Activated CD4-positive, alpha-beta T cell treated with anti-CD3 and anti-CD28 coated beads, Interleukin-2, Interleukin-6, amounts not matched to agents 100 ng/mL and 50 ng/mL, durations not matched to agents 16 hours and 8 hours (primary cell): ENCODE results near the gene EIF5A.

Experiments
- DNase-seq: peaks from one replicate; pipeline ENCODE4 v3.0.0-alpha.2; 2020

Gene EIF5A

DNA sequence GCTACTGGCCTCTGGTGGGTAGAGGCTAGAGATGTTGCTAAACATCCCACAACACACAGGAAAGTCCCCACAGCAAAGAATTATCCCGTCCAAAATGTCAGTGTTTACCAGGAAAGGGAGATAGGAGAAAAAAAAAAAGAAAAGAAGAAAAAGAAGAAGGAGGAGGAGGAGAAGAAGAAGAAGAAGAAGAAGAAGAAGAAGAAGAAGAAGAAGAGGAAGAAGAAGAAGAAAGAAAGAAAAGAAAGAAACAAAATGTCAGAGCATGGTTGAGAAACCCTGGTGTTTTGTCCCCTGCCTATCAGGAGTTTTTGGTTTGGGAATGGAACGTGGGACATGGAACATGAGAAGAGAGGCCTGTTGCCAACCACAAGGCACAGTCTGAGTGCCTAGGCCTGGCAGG lies 50.0 kb downstream of the EIF5A start:
- DNase-seq = no peak

DNA sequence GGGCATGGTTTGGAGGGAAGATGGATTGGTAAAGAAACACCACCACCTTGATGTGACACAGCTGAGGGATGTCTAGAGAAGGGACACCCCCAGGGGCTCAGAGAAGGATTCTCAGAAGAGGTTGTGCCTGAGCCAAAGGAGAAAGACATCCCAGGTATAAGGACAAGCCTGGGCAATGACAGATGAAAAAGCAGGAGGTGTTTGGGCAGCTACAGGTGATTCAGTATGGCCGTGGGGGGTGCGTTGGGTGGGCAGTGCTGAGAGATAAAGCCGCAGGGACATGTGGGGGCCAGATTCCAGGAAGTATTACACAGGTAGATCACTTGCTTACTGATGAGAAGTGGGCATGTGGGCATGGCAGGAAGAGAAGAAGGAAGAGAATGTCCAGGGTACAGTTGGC lies 54.5 kb downstream of the EIF5A start:
- no peak for DNase-seq
